ENCODE results near the gene SLC25A23. TPM values are rescaled to one million over a fixed set of nuclear protein-coding genes. Genes with fewer than 3 reads are reported as not detected.

SLC25A23 gene
- total and polyA plus RNA-seq, 2 donors (not counting 1 experiment from before 2014, with no cell fraction given), result 9.3 to 25.3 TPM

- Mint-ChIP-seq H3K4me3 (no peak overlapping the region), H3K9me3 (ENCODE audit: insufficient read depth) (no peaks in the 10 kb centered on the region), H3K4me1 (no peaks in the 10 kb centered on the region), H3K27ac (no peak overlapping the region), H3K27me3 (no peaks in the 10 kb centered on the region)
- DNase-seq, result no peak
- Histone ChIP-seq H3K9me3 (ENCODE audit: control extremely low read depth in 1 of 3, control insufficient read depth in 2 of 3, insufficient read depth in 1 of 3, low read length in 2 of 3) (peaks cover 0 to 12% (median 0%) of the 10 kb centered on the region in 3 donors), H3K4me1 (ENCODE audit: control insufficient read depth in 2 of 2, insufficient read depth in 2 of 2, low read length in 2 of 2) (no peaks in the 10 kb centered on the region), H3K4me2 (replicated peaks; ENCODE audit: low read depth, low read length, poor library complexity, severe bottlenecking) (no peak overlapping the region), H3K36me3 (replicated peaks in 1 of 2; ENCODE audit: control extremely low read depth in 1 of 2, control insufficient read depth in 1 of 2, extremely low read depth in 1 of 2, insufficient read depth in 2 of 2, low read length in 1 of 2) (no peaks in the 10 kb centered on the region), H3K27me3 (replicated peaks in 1 of 4; ENCODE audit: control extremely low read depth in 1 of 4, control insufficient read depth in 3 of 4, insufficient read depth in 4 of 4, low read length in 3 of 4) (no peaks in the 10 kb centered on the region), H3K79me2 (ENCODE audit: control insufficient read depth, insufficient read depth, low read length) (no peaks in the 10 kb centered on the region), H3K27ac (ENCODE audit: low read length in 2 of 2) (no peak overlapping the region), H2AFZ (ENCODE audit: insufficient read depth, low read depth, low read length, poor library complexity, severe bottlenecking) (no peak overlapping the region), H3K9ac (ENCODE audit: low read length) (no peak overlapping the region), H4K20me1 (ENCODE audit: control insufficient read depth, insufficient read depth, low read length, poor library complexity, severe bottlenecking) (no peaks in the 10 kb centered on the region), H3K4me3 (ENCODE audit: control extremely low read depth in 1 of 5, extremely low read depth in 1 of 5, insufficient read depth in 1 of 5, low read depth in 2 of 5, low read length in 4 of 5) (no peak overlapping the region)
- intact Hi-C loops (cut with micrococcal nuclease), result no loop called here
- CTCF ChIA-PET, result no interaction called here
- WGBS (ENCODE audit: insufficient coverage), result 92% methylated on average over 2 of the region's 3 CpGs
- no peak for ATAC-seq (ENCODE audit: low read depth)
- no peak for TF ChIP-seq CTCF (IDR thresholded peaks at IDR 0.05)
- no peak for TF ChIP-seq EZH2 (IDR thresholded peaks at IDR 0.05; ENCODE audit: borderline replicate concordance, insufficient read depth, low read depth, low read length, poor library complexity, severe bottlenecking)
- POLR2A ChIA-PET, result no interaction called here
Measured at GRCh38 chr19:6446452-6446851, 13.1 kb downstream of the SLC25A23 start.

GRCh38 chr19:6443986-6444385 lies 15.6 kb downstream of the SLC25A23 start:
- H3K4me1 Mint-ChIP-seq, result no peaks in the 10 kb centered on the region
- TF ChIP-seq EZH2 (IDR thresholded peaks at IDR 0.05; ENCODE audit: borderline replicate concordance, insufficient read depth, low read depth, low read length, poor library complexity, severe bottlenecking) (no peak), CTCF (IDR thresholded peaks at IDR 0.05) (no peak)
- H3K9me3 Mint-ChIP-seq (ENCODE audit: insufficient read depth), result no peaks in the 10 kb centered on the region
- Histone ChIP-seq H3K79me2 (ENCODE audit: control insufficient read depth, insufficient read depth, low read length) (no peaks in the 10 kb centered on the region), H3K9ac (ENCODE audit: low read length) (no peak overlapping the region), H4K20me1 (ENCODE audit: control insufficient read depth, insufficient read depth, low read length, poor library complexity, severe bottlenecking) (no peaks in the 10 kb centered on the region), H3K4me1 (ENCODE audit: control insufficient read depth in 2 of 2, insufficient read depth in 2 of 2, low read length in 2 of 2) (no peaks in the 10 kb centered on the region), H3K4me3 (ENCODE audit: control extremely low read depth in 1 of 5, extremely low read depth in 1 of 5, insufficient read depth in 1 of 5, low read depth in 2 of 5, low read length in 4 of 5) (no peak overlapping the region), H3K4me2 (replicated peaks; ENCODE audit: low read depth, low read length, poor library complexity, severe bottlenecking) (no peak overlapping the region), H3K36me3 (replicated peaks in 1 of 2; ENCODE audit: control extremely low read depth in 1 of 2, control insufficient read depth in 1 of 2, extremely low read depth in 1 of 2, insufficient read depth in 2 of 2, low read length in 1 of 2) (no peaks in the 10 kb centered on the region), H3K9me3 (ENCODE audit: control extremely low read depth in 1 of 3, control insufficient read depth in 2 of 3, insufficient read depth in 1 of 3, low read length in 2 of 3) (peaks cover 0 to 12% (median 0%) of the 10 kb centered on the region in 3 donors), H3K27ac (ENCODE audit: low read length in 2 of 2) (no peak overlapping the region), H2AFZ (ENCODE audit: insufficient read depth, low read depth, low read length, poor library complexity, severe bottlenecking) (no peak overlapping the region), H3K27me3 (replicated peaks in 1 of 4; ENCODE audit: control extremely low read depth in 1 of 4, control insufficient read depth in 3 of 4, insufficient read depth in 4 of 4, low read length in 3 of 4) (no peaks in the 10 kb centered on the region)
- H3K27me3 Mint-ChIP-seq, result no peaks in the 10 kb centered on the region
- WGBS (ENCODE audit: insufficient coverage), result 94% methylated on average over 11 of the region's 13 CpGs
- H3K27ac Mint-ChIP-seq, result no peak overlapping the region
- ATAC-seq (ENCODE audit: low read depth), result no peak
- CTCF ChIA-PET, result no interaction called here
- H3K4me3 Mint-ChIP-seq, result no peak overlapping the region
- POLR2A ChIA-PET, result no interaction called here
- no peak for DNase-seq
- intact Hi-C loops (cut with micrococcal nuclease), result no loop called here

All from B cell (primary cell).